Naive B cell (primary cell): ENCODE measurements around the gene SLC35G2. TPM values are rescaled to one million over a fixed set of nuclear protein-coding genes. Genes with fewer than 3 reads are reported as not detected.
"Not testable (repeated sequence)": the region's sequence is repeated elsewhere in the genome, so short reads cannot be mapped to it uniquely, and the experiment has no call there.

Experiments
- ATAC-seq, 2 donors: fragments of 150-1000 bp; cut with Tn5 transposase; 2 replicates each; pipeline ENCODE4 v1.10.0; 2021; ENCODE audit warnings: low read depth in 2 of 2, mild to moderate bottlenecking in 2 of 2, moderate library complexity in 2 of 2
- DNase-seq: peaks from one replicate; pipeline ENCODE4 v3.0.0; 2022
- H3K27ac Mint-ChIP-seq, 6 donors: one replicate each; pipeline ENCODE4 v1.8.0; 2020 to 2022; ENCODE audit warnings: mild to moderate bottlenecking in 6 of 6, mixed read lengths in 6 of 6, moderate library complexity in 5 of 6, inconsistent platforms in 2 of 6
- H3K27me3 Mint-ChIP-seq, 3 donors: one replicate each; pipeline ENCODE4 v1.8.0; 2021 to 2022; ENCODE audit warnings: mixed read lengths in 3 of 3, mild to moderate bottlenecking in 1 of 3
- H3K36me3 Mint-ChIP-seq, 2 donors: one replicate each; pipeline ENCODE4 v1.8.0; 2020 to 2022; ENCODE audit warnings: mixed read lengths in 2 of 2, inconsistent platforms in 1 of 2, mild to moderate bottlenecking in 1 of 2
- H3K4me1 Mint-ChIP-seq, 3 donors: one replicate each; pipeline ENCODE4 v1.8.0; 2020 to 2022; ENCODE audit warnings: mixed read lengths in 3 of 3, inconsistent platforms in 1 of 3, mild to moderate bottlenecking in 1 of 3, moderate library complexity in 1 of 3
- H3K4me3 Mint-ChIP-seq, 8 donors: one replicate each; pipeline ENCODE4 v1.8.0; 2020 to 2022; ENCODE audit warnings: mild to moderate bottlenecking in 8 of 8, mixed read lengths in 8 of 8, moderate library complexity in 8 of 8, inconsistent platforms in 2 of 8
- H3K9me3 Mint-ChIP-seq, 7 donors: one replicate each; pipeline ENCODE4 v1.8.0; 2020 to 2022; ENCODE audit warnings: mixed read lengths in 7 of 7, mild to moderate bottlenecking in 5 of 7, inconsistent platforms in 2 of 7, moderate library complexity in 1 of 7
- polyA plus RNA-seq, 6 donors: library from polyadenylated mRNA; unstranded; fragments of 300-500 nt; fragmentation: Illumina TruSeq; gene quantifications; one replicate each; pipeline ENCODE4 v1.2.3, GENCODE V29; 2021; ENCODE audit warnings: low read depth in 6 of 6

SLC35G2 gene
- not detected for polyA plus RNA-seq

GRCh38 chr3:136818769-136819391, at the start of gene SLC35G2:
TSS of gene SLC35G2 (plus strand) at chr3:136819126. CDS start at chr3:136854461, 35,335 bp downstream.
- DNase-seq (peak; percentile 17), ATAC-seq (peak; percentile 70 to 74)
- H3K9me3 Mint-ChIP-seq = peaks cover 3 to 18% (median 13%) of the 10 kb centered on the region in 7 donors
- H3K4me3 Mint-ChIP-seq = peak within 1 kb of the TSS; percentile 82 to 95 (median 90)
- peaks cover 15 to 23% (median 19%) of the 10 kb centered on the region in 3 donors for H3K4me1 Mint-ChIP-seq
- peaks cover 6 to 9% of the 10 kb centered on the region in 2 donors for H3K36me3 Mint-ChIP-seq
- H3K27me3 Mint-ChIP-seq = peaks cover 48 to 60% (median 60%) of the 10 kb centered on the region in 3 donors
- peak within 1 kb of the TSS in 2 of 6 donors; percentile 11 to 35 for H3K27ac Mint-ChIP-seq

GRCh38 chr3:136772709-136773108, 46.2 kb upstream of the SLC35G2 start:
- Mint-ChIP-seq H3K4me1 (no peaks in the 10 kb centered on the region), H3K9me3 (no peaks in the 10 kb centered on the region), H3K27ac (no peak overlapping the region), H3K4me3 (no peak overlapping the region), H3K36me3 (no peaks in the 10 kb centered on the region), H3K27me3 (no peaks in the 10 kb centered on the region)
- no peak for ATAC-seq
- DNase-seq = no peak

DNA sequence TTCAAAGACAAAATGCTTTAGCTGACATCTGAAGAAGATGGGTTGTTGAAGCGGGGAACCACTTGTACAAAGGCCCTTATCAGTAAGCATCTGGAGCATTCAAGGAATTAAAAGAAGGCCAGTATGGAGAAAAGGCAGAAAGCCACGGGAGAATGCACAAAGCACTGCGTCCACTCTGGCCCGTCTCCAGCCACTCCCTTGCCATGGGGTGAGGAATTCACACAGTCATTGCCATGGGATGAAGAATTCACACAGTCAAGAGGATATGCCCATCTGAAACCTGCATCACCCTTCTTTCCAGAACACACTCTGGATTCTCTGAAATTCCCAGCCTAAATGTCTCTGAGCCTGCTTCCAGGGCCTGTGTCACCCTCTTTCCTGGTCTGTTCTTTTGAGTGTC, 40.1 kb upstream of the SLC35G2 start:
- H3K4me3 Mint-ChIP-seq = no peak overlapping the region
- DNase-seq (no peak), ATAC-seq (no peak)
- no peak overlapping the region for H3K27ac Mint-ChIP-seq
- no peaks in the 10 kb centered on the region for H3K4me1 Mint-ChIP-seq
- no peaks in the 10 kb centered on the region for H3K9me3 Mint-ChIP-seq
- no peaks in the 10 kb centered on the region for H3K36me3 Mint-ChIP-seq
- no peaks in the 10 kb centered on the region for H3K27me3 Mint-ChIP-seq

DNA sequence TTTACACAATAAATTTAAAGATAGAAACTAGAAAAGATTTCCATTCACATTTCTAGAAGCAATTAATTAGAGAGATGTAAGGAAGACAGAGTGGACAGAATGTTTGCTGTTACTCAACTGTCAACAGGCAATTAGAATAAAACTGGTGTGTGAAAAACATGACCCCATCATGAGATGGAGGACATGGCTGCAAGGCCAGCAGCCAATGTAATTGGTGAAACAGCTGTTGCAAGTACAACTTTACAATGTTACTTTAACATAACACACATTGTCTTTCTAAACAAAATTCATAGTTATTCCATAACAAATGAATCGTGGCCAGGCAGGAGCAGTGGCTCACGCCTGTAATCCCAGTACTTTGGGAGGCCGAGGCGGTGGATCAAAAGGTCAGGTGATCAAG, 38.2 kb upstream of the SLC35G2 start:
- ATAC-seq (no peak), DNase-seq (no peak)
- Mint-ChIP-seq H3K36me3 (no peaks in the 10 kb centered on the region), H3K27me3 (no peaks in the 10 kb centered on the region), H3K27ac (no peak overlapping the region), H3K4me3 (no peak overlapping the region), H3K4me1 (no peaks in the 10 kb centered on the region), H3K9me3 (no peaks in the 10 kb centered on the region)

- no peaks in the 10 kb centered on the region for H3K9me3 Mint-ChIP-seq
- H3K36me3 Mint-ChIP-seq = no peaks in the 10 kb centered on the region
- DNase-seq (no peak), ATAC-seq (no peak)
- H3K27me3 Mint-ChIP-seq = no peaks in the 10 kb centered on the region
- H3K4me1 Mint-ChIP-seq = no peaks in the 10 kb centered on the region
- H3K27ac Mint-ChIP-seq = no peak overlapping the region
- no peak overlapping the region for H3K4me3 Mint-ChIP-seq
Observed at GRCh38 chr3:136783708-136784191, 35.2 kb upstream of the SLC35G2 start.

GRCh38 chr3:136787349-136787748, 31.6 kb upstream of the SLC35G2 start:
- Mint-ChIP-seq H3K27me3 (peaks cover 0 to 2% (median 0%) of the 10 kb centered on the region in 3 donors), H3K4me1 (no peaks in the 10 kb centered on the region), H3K36me3 (no peaks in the 10 kb centered on the region), H3K27ac (no peak overlapping the region), H3K9me3 (peaks cover 0 to 2% (median 0%) of the 10 kb centered on the region in 7 donors), H3K4me3 (no peak overlapping the region)
- ATAC-seq (peak in 1 of 2 donors; percentile 50), DNase-seq (no peak)

GRCh38 chr3:136788154-136788553, 30.8 kb upstream of the SLC35G2 start:
- no peak for DNase-seq
- H3K27ac Mint-ChIP-seq = no peak overlapping the region
- no peaks in the 10 kb centered on the region for H3K36me3 Mint-ChIP-seq
- no peak overlapping the region for H3K4me3 Mint-ChIP-seq
- H3K4me1 Mint-ChIP-seq = no peaks in the 10 kb centered on the region
- peaks cover 0 to 7% (median 0%) of the 10 kb centered on the region in 3 donors for H3K27me3 Mint-ChIP-seq
- no peak for ATAC-seq
- H3K9me3 Mint-ChIP-seq = peaks cover 0 to 2% (median 0%) of the 10 kb centered on the region in 7 donors

DNA sequence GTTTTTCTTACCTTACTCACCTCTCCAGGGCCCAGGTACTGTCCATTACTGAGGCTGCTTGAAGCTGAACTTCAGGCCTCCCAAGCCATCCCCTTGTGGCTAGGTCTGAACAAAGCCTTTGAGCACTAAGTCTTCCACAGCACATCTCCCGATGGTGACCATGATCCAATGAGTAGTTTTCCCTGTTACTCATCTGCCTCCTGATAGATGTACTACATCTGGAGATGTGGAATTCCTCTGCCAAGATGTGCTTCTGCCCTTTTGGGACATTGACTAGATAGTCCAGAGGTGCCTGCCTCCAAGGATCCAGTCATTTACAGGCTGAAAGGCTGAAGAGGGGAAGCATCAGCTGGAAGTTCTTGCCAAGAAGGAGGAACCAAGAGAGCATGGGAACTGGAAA, 28.9 kb upstream of the SLC35G2 start:
- H3K27me3 Mint-ChIP-seq = peaks cover 0 to 7% (median 4%) of the 10 kb centered on the region in 3 donors
- H3K27ac Mint-ChIP-seq = no peak overlapping the region
- H3K36me3 Mint-ChIP-seq = no peaks in the 10 kb centered on the region
- no peak overlapping the region for H3K4me3 Mint-ChIP-seq
- peaks cover 3 to 8% (median 6%) of the 10 kb centered on the region in 3 donors for H3K4me1 Mint-ChIP-seq
- ATAC-seq (no peak), DNase-seq (no peak)
- H3K9me3 Mint-ChIP-seq = peaks cover 0 to 2% (median 0%) of the 10 kb centered on the region in 7 donors

GRCh38 chr3:136790786-136791185, 28.1 kb upstream of the SLC35G2 start:
- Mint-ChIP-seq H3K9me3 (peaks cover 0 to 2% (median 0%) of the 10 kb centered on the region in 7 donors), H3K36me3 (no peaks in the 10 kb centered on the region), H3K27me3 (peaks cover 0 to 7% (median 4%) of the 10 kb centered on the region in 3 donors), H3K27ac (no peak overlapping the region), H3K4me1 (peaks cover 3 to 8% (median 6%) of the 10 kb centered on the region in 3 donors), H3K4me3 (peak overlapping the region in 1 of 8 donors; percentile 64)
- DNase-seq (no peak), ATAC-seq (no peak)

- peaks cover 3 to 8% (median 6%) of the 10 kb centered on the region in 3 donors for H3K4me1 Mint-ChIP-seq
- peak overlapping the region in 1 of 6 donors; percentile 43 for H3K27ac Mint-ChIP-seq
- H3K36me3 Mint-ChIP-seq = no peaks in the 10 kb centered on the region
- DNase-seq = no peak
- H3K27me3 Mint-ChIP-seq = peaks cover 0 to 7% (median 4%) of the 10 kb centered on the region in 3 donors
- ATAC-seq = no peak
- peak overlapping the region in 1 of 8 donors; percentile 67 for H3K4me3 Mint-ChIP-seq
- peaks cover 0 to 2% (median 0%) of the 10 kb centered on the region in 7 donors for H3K9me3 Mint-ChIP-seq
Observed at GRCh38 chr3:136792556-136793330, 26.2 kb upstream of the SLC35G2 start.

GRCh38 chr3:136801146-136801545, 17.8 kb upstream of the SLC35G2 start:
- H3K27me3 Mint-ChIP-seq, DNase-seq, H3K27ac Mint-ChIP-seq, H3K9me3 Mint-ChIP-seq, H3K4me3 Mint-ChIP-seq, H3K36me3 Mint-ChIP-seq, ATAC-seq, H3K4me1 Mint-ChIP-seq: not testable (repeated sequence)

DNA sequence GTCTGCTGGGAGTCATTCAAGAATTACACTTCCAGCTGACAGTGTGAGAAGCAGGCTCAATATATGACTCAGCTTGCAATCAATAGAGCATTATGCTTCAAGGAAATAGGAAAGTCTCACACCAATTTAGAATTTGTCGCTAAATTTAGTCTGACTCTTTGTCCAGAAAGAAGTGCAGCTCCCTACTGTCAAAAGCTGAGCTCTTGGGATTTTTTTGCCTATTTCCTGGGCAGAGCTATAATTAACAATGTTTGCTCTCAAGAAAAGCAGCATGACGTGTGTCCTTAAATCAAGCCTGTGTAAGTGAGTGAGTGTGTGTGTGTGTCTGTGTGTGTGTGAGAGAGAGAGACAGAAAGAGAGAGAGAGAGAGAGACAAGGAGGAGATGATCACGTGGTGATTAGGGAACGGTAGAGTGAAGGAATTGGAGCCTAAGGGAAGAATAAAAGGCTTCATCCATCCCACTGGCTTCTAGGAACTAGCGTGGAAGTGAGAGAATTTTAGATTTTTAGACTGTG, 16.4 kb upstream of the SLC35G2 start:
- Mint-ChIP-seq H3K36me3 (no peaks in the 10 kb centered on the region), H3K27me3 (peaks cover 0 to 7% (median 0%) of the 10 kb centered on the region in 3 donors), H3K4me1 (no peaks in the 10 kb centered on the region), H3K9me3 (no peaks in the 10 kb centered on the region), H3K27ac (peak overlapping the region in 2 of 6 donors; percentile 1 to 16), H3K4me3 (no peak overlapping the region)
- ATAC-seq (no peak), DNase-seq (no peak)

GRCh38 chr3:136804141-136804540, 14.8 kb upstream of the SLC35G2 start:
- Mint-ChIP-seq H3K4me3 (no peak overlapping the region), H3K27ac (peak overlapping the region in 1 of 6 donors; percentile 21), H3K27me3 (peaks cover 0 to 6% (median 0%) of the 10 kb centered on the region in 3 donors), H3K4me1 (no peaks in the 10 kb centered on the region), H3K9me3 (no peaks in the 10 kb centered on the region), H3K36me3 (no peaks in the 10 kb centered on the region)
- ATAC-seq = no peak
- no peak for DNase-seq
